ENCODE results near the gene VPS37B. TPM values are rescaled to one million over a fixed set of nuclear protein-coding genes. Genes with fewer than 3 reads are reported as not detected.

VPS37B gene
- total RNA-seq, 8 experiments from 2014 or later: 13.0 to 107 (median 21.7) TPM

DNA sequence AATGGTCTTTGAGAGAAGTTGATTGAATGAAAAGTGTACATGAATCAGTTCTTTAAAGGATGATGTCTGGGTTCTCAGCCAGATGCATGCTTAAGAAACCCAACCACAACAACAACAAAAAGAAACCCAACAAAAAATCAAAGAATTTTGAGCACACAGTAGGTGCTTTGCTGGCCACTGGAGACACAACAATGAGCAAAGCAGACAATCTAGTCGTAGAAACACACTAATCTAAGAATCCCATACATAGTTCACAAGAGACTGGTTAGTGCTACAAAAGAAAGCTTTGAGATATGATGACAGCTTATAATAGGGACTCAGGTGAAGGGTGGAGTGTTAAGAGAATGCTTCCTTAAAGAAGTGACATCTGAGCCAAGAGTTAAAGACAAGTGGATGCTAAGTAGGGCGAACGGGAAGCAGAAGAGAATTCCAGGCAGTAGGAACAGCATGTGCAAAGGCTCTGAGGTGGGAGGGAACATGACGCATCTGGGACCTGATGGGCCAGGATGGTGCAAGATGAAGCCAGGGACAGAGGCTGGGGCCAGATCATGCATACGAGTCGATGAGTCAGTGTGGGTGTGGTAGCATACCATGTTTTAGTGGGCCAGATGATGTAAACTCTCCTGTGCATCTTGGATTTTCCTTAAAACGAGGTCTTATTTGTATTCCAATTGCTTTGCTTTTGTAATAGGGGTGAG is 65.3 kb downstream of the VPS37B start:
- in situ Hi-C loops (cut with MboI; ENCODE audit: low pct_unique_long_range_greater_than_20kb in 2 of 9, low sequenced_read_pairs in 9 of 9, unreplicated experiment in 9 of 9): no loop called here
- ATAC-seq (replicated peaks in 6 of 8): peak in 3 of 8 experiments; percentile 49 to 70 (median 68)
- Histone ChIP-seq H3K4me3 (no peak overlapping the region), H3K4me1 (replicated peaks in 1 of 2) (peaks cover 3 to 8% of the 10 kb centered on the region in 2 donors), H3K27ac (no peak overlapping the region)
- WGBS, 10 experiments: 0 to 71% (median 49%) methylated on average over 2 to 7 of the region's 7 CpGs

- Histone ChIP-seq H3K27ac (no peak overlapping the region), H3K4me1 (replicated peaks in 1 of 2) (peaks cover 3 to 8% of the 10 kb centered on the region in 2 donors), H3K4me3 (no peak overlapping the region)
- ATAC-seq (replicated peaks in 6 of 8): no peak
- WGBS, 10 experiments: 14 to 80% (median 53%) methylated on average over 1 to 5 of the region's 5 CpGs; no CpG with 5 or more reads in 1 of the 10 experiments
- in situ Hi-C loops (cut with MboI; ENCODE audit: low pct_unique_long_range_greater_than_20kb in 2 of 9, low sequenced_read_pairs in 9 of 9, unreplicated experiment in 9 of 9): no loop called here
Measured at GRCh38 chr12:122827258-122827657, 68.7 kb downstream of the VPS37B start.

- in situ Hi-C loops (cut with MboI; ENCODE audit: low pct_unique_long_range_greater_than_20kb in 2 of 9, low sequenced_read_pairs in 9 of 9, unreplicated experiment in 9 of 9): no loop called here
- Histone ChIP-seq H3K4me3 (peak overlapping the region in 2 of 5 donors; percentile 4 to 14), H3K4me1 (replicated peaks in 1 of 2) (peaks cover 3 to 8% of the 10 kb centered on the region in 2 donors), H3K27ac (no peak overlapping the region)
- WGBS, 10 experiments: 11 to 49% (median 25%) methylated on average over 3 to 20 of the region's 22 CpGs
- ATAC-seq (replicated peaks in 6 of 8): peak in 1 of 8 experiments; percentile 37
Measured at GRCh38 chr12:122825773-122826724, 69.9 kb downstream of the VPS37B start.

DNA sequence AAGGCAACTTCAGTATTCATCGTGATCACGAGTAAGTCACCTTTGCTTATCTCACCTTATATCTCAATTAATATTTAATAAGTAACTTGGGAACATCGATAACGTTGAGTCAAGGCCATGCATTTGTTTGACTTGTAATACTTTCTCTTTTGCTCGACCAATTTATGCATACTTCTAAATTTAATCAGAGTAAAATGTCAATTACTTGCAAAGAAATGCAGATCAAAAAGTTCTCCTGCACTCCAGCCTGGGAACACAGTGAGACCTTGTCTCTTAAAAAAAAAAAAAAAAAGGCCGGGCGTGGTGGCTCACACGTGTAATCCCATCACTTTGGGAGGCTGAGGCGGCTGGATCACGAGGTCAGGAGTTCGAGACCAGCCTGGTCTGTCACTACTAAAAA is 72.5 kb downstream of the VPS37B start:
- peaks cover 10 to 12% of the 10 kb centered on the region in 2 donors for H3K4me1 ChIP-seq (replicated peaks in 1 of 2)
- H3K4me3 ChIP-seq: no peak overlapping the region
- no peak for ATAC-seq (replicated peaks in 6 of 8)
- in situ Hi-C loops (cut with MboI; ENCODE audit: low pct_unique_long_range_greater_than_20kb in 2 of 9, low sequenced_read_pairs in 9 of 9, unreplicated experiment in 9 of 9): no loop called here
- no peak overlapping the region for H3K27ac ChIP-seq
- 65 to 91% (median 84%) methylated on average over 3 to 10 of the region's 11 CpGs; no CpG with 5 or more reads in 1 of the 10 experiments for WGBS, 10 experiments

DNA sequence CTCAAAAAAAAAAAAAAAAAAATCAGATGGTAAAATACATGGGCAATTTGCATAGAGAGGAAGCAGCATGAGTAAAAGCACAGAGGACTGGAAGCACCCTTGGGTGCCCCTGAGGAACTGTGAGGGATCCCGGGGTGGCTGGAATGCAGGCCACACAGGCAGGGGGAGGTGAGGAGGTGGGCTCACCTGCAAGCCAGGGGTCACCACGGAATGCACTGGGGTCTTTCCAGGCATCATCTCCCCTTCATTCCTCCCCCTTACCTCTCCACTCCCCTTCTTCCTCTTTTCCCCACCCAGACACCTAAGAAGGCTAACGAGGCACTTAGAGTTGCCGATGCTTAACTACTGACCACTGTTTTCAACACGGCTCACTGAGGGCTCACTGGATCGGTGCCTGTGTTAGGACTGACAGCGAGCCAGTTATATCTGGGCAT is 75.1 kb downstream of the VPS37B start:
- Histone ChIP-seq H3K4me1 (replicated peaks in 1 of 2) (peaks cover 7 to 10% of the 10 kb centered on the region in 2 donors), H3K27ac (no peak overlapping the region), H3K4me3 (no peak overlapping the region)
- 20 to 80% (median 40%) methylated on average over 1 to 3 of the region's 7 CpGs; no CpG with 5 or more reads in 7 of the 10 experiments for WGBS, 10 experiments
- in situ Hi-C loops (cut with MboI; ENCODE audit: low pct_unique_long_range_greater_than_20kb in 2 of 9, low sequenced_read_pairs in 9 of 9, unreplicated experiment in 9 of 9): no loop called here
- ATAC-seq (replicated peaks in 6 of 8): peak in 1 of 8 experiments; percentile 12

DNA sequence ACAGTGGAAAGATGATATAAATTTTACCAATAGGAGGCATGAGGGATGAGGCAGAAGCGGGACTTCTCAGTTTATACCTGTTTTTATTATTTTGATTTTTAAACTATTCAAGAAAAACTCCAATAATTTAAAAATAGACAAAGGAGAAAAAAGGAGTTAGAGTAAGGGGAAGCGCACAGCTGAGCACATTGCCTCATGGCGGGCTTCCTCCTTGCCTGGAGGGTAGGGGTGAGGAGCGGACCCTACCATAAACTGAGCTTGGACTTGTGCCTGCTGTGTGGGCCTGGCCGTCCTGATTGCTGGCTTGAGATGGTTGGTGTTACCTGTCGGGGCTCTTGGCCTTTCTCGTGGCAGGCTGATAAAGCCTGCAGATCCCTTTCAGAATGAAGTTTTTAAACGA is 75.8 kb downstream of the VPS37B start:
- Histone ChIP-seq H3K27ac (no peak overlapping the region), H3K4me3 (no peak overlapping the region), H3K4me1 (replicated peaks in 1 of 2) (peaks cover 4 to 7% of the 10 kb centered on the region in 2 donors)
- no peak for ATAC-seq (replicated peaks in 6 of 8)
- in situ Hi-C loops (cut with MboI; ENCODE audit: low pct_unique_long_range_greater_than_20kb in 2 of 9, low sequenced_read_pairs in 9 of 9, unreplicated experiment in 9 of 9): no loop called here
- WGBS, 10 experiments: 54 to 100% (median 90%) methylated on average over 2 to 8 of the region's 8 CpGs

DNA sequence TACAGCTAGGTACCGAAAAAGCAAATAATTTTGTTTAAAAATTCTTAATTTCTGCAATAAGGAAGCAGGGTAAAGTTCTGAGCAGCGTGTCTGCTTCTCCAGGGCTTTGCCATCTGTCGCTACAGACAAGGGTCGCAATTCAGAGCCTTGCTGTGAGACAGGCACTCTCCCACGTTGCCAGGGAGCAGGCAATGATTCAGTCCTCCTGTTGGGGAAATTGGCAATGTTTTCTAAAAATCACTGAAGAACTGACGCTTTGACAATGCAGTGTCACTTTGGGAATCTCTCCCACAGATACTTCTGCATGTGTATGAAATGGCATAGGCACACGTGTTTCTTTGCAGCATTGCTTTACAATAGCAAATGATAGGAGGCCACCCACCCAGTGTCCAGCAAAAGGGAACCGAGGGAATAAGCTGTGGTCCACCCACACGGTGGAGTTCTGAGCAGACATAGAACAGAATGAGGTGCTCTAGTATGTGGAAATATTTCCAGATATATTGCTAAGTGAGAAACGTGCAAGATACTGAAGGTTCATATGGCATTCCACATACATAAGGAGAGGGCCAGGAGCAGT is 76.6 kb downstream of the VPS37B start:
- in situ Hi-C loops (cut with MboI; ENCODE audit: low pct_unique_long_range_greater_than_20kb in 2 of 9, low sequenced_read_pairs in 9 of 9, unreplicated experiment in 9 of 9): no loop called here
- 23 to 83% (median 50%) methylated on average over 2 to 7 of the region's 10 CpGs; no CpG with 5 or more reads in 1 of the 10 experiments for WGBS, 10 experiments
- peak in 5 of 8 experiments; percentile 42 to 83 (median 45) for ATAC-seq (replicated peaks in 6 of 8)
- H3K27ac ChIP-seq: no peak overlapping the region
- H3K4me1 ChIP-seq (replicated peaks in 1 of 2): peaks cover 4 to 7% of the 10 kb centered on the region in 2 donors
- no peak overlapping the region for H3K4me3 ChIP-seq

Other genes with a start within 250 kb of the VPS37B start
- gene HCAR2, start 192.8 kb downstream of the VPS37B start, total RNA-seq: under 1 TPM in 4 of 8 experiments, not detected in 4; 0.23 to 0.42 (median 0.32) TPM
- gene HCAR3, start 179.3 kb downstream of the VPS37B start, total RNA-seq: under 1 TPM in 2 of 8 experiments, not detected in 6; 0.17 to 0.33 TPM
- gene HCAR1, start 165.3 kb downstream of the VPS37B start, total RNA-seq: under 1 TPM in 6 of 8 experiments, not detected in 2; 0.08 to 0.19 (median 0.14) TPM
- 10 to 100 TPM; 30.9 to 71.0 (median 48.7) TPM for gene DENR, start 143.3 kb downstream of the VPS37B start, total RNA-seq
- 1 to 10 TPM in 5 of 8 experiments, under 1 TPM in 3; 0.25 to 2.5 (median 1.4) TPM for gene CCDC62, start 121.6 kb downstream of the VPS37B start, total RNA-seq
- gene HIP1R, start 60.7 kb downstream of the VPS37B start, total RNA-seq: 10 to 100 TPM in 7 of 8 experiments, 1 to 10 TPM in 1; 7.6 to 84.1 (median 46.5) TPM
- gene ABCB9, start 70.3 kb upstream of the VPS37B start, total RNA-seq: 10 to 100 TPM in 3 of 8 experiments, 1 to 10 TPM in 5; 5.2 to 23.6 (median 9.4) TPM
- 10 to 100 TPM in 6 of 8 experiments, 1 to 10 TPM in 2; 7.1 to 17.7 (median 11.9) TPM for gene OGFOD2, start 79.1 kb upstream of the VPS37B start, total RNA-seq
- 100 to 1,000 TPM; 117 to 160 (median 135) TPM for gene ARL6IP4, start 84.6 kb upstream of the VPS37B start, total RNA-seq

Measured in motor neuron (in vitro differentiated cells).